DMS153 treated with DMSO at 0.1 percent for 48 hours (cell line): Measurements from ENCODE around the gene OR2L5.

Experiments used
- DNase-seq: peaks from one replicate; lab custom pipeline; 2025; ENCODE audit not compliant: unreplicated experiment; lab: John Stamatoyannopoulos, UW

The OR2L5 gene

GRCh38 chr1:248013229-248013710 is at the start of gene OR2L5:
Gene OR2L5 (plus strand): TSS chr1:248013660. CDS start chr1:248021948, 8,288 bp downstream.
- DNase-seq = no peak

- DNase-seq = no peak
Observed at GRCh38 chr1:247964933-247965332, 48.5 kb upstream of the OR2L5 start, which contains the start of gene OR2AK2. Gene OR2AK2 (plus strand): TSS chr1:247965233. CDS start chr1:247965377, 144 bp downstream.

GRCh38 chr1:247966532-247967204 is 46.8 kb upstream of the OR2L5 start:
- DNase-seq = no peak

GRCh38 chr1:247992986-247993385 is 20.5 kb upstream of the OR2L5 start:
- DNase-seq = no peak

GRCh38 chr1:247998811-247999210 is 14.6 kb upstream of the OR2L5 start:
- DNase-seq = no peak

GRCh38 chr1:248000169-248000568 is 13.3 kb upstream of the OR2L5 start:
- DNase-seq = no peak

GRCh38 chr1:248007778-248008177 is 5.7 kb upstream of the OR2L5 start:
- DNase-seq = no peak

- DNase-seq = no peak
Observed at GRCh38 chr1:248009681-248010080, 3.8 kb upstream of the OR2L5 start.

GRCh38 chr1:248015803-248016202 is 2.3 kb downstream of the OR2L5 start:
- DNase-seq = no peak

GRCh38 chr1:248029770-248030169 is 16.3 kb downstream of the OR2L5 start, which contains the start of gene OR2L2:
Gene OR2L2 (plus strand): TSS chr1:248030070. CDS start chr1:248038268, 8,198 bp downstream.
- DNase-seq = no peak

- DNase-seq = no peak
Observed at GRCh38 chr1:248045209-248045608, 31.7 kb downstream of the OR2L5 start.

GRCh38 chr1:248046536-248046935 is 33.1 kb downstream of the OR2L5 start, which contains the start of gene OR2L3:
Gene OR2L3 (plus strand): TSS chr1:248046836. CDS start chr1:248060682, 13,846 bp downstream.
- DNase-seq = no peak

GRCh38 chr1:248047008-248047407 is 33.5 kb downstream of the OR2L5 start:
- DNase-seq = no peak

- no peak for DNase-seq
Observed at GRCh38 chr1:248054671-248055070, 41.2 kb downstream of the OR2L5 start.

GRCh38 chr1:248055261-248055660 is 41.8 kb downstream of the OR2L5 start:
- DNase-seq = no peak

- no peak for DNase-seq
Observed at GRCh38 chr1:248065071-248065470, 51.6 kb downstream of the OR2L5 start.

- DNase-seq = no peak
Observed at GRCh38 chr1:248065604-248066003, 52.1 kb downstream of the OR2L5 start.
